ENCODE results near the gene OR51L1. TPM values are rescaled to one million over a fixed set of nuclear protein-coding genes. Genes with fewer than 3 reads are reported as not detected.
"Not testable (repeated sequence)": the region's sequence is repeated elsewhere in the genome, so short reads cannot be mapped to it uniquely, and the experiment has no call there.

OR51L1 gene, protein sequence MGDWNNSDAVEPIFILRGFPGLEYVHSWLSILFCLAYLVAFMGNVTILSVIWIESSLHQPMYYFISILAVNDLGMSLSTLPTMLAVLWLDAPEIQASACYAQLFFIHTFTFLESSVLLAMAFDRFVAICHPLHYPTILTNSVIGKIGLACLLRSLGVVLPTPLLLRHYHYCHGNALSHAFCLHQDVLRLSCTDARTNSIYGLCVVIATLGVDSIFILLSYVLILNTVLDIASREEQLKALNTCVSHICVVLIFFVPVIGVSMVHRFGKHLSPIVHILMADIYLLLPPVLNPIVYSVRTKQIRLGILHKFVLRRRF
- total RNA-seq (2014; rRNA removed; shearing (Covaris generic)) = not detected in 2 replicates
- not detected in 2 replicates for polyA plus RNA-seq (2014; cell fraction: nucleus; rRNA removed)

GRCh38 chr11:4994551-4994950 lies at the start of gene OR51L1:
Gene OR51L1, plus strand, starts transcription at chr11:4994851. Its CDS starts 4,132 bp downstream, at chr11:4998983.
- no peak for DNase-seq (ENCODE audit: extremely low read depth, low read depth)

GRCh38 chr11:4947505-4947904 lies 47.1 kb upstream of the OR51L1 start, which contains the start of gene OR51A4:
Gene OR51A4, minus strand, starts transcription at chr11:4947605. Its CDS starts 505 bp downstream, at chr11:4947100.
- DNase-seq (ENCODE audit: extremely low read depth, low read depth) = no peak

- not testable (repeated sequence) for DNase-seq (ENCODE audit: extremely low read depth, low read depth)
Measured at GRCh38 chr11:4955613-4956012, 39.0 kb upstream of the OR51L1 start, which contains the start of gene OR51A2. Gene OR51A2, minus strand, starts transcription at chr11:4955713. Its CDS starts 0 bp downstream, at chr11:4955713.

DNA sequence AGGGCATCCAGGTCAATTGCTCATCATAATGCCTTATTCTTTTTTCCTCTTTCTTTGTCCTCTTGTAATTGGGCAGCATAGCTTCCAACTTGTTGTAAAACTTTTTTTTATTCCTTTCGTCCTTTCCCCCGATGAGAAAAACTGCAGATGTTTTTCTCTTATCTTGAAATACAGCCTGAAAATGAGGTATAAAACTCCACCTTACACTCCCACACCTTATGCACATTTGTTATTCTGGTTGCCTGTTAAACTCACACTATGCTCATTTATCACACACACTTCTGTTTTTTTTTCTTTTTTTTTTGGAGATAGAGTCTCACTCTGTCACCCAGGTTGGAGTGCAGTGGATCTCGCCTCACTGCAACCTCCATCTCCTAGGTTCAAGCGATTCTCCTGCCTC lies 37.3 kb upstream of the OR51L1 start:
- no peak for DNase-seq (ENCODE audit: extremely low read depth, low read depth)

- DNase-seq (ENCODE audit: extremely low read depth, low read depth) = no peak
Measured at GRCh38 chr11:4960877-4961276, 33.8 kb upstream of the OR51L1 start.

DNA sequence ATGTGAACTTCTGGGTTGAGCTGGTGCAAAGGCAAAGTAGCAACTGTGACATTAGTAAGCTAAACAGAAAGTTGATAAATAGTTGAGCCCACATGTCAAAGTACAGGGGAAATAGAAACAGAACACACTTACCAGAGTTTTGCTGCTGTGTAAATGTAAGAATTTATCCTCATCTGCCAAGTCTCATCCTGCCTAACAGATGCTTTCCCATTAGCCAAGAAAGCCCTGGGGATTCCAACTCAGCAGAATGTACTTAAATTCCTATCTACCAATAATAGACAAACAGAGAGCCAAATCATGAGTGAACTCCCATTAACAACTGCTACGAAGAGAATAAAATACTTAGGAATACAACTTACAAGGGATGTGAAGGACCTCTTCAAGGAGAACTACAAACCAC lies 31.8 kb upstream of the OR51L1 start:
- no peak for DNase-seq (ENCODE audit: extremely low read depth, low read depth)

DNA sequence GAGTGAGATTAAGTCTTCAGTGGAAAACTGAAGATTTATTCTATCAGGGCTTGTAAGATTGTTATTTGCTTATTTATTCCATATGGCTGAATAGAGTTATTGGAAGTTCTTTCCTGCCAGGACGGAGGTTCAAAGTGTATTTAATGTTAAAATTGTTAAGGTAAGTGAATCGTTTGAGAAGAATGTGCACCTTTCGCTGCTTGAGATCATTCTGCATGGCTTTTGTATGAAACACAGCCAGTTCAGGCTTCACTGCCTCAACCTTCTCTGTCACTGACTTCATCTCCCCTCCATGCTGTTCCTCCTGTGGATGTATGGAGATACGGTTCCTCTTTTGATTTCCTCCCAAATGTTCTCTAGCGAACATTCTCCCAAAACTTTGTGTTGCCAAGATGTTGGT lies 19.2 kb upstream of the OR51L1 start:
- no peak for DNase-seq (ENCODE audit: extremely low read depth, low read depth)

DNA sequence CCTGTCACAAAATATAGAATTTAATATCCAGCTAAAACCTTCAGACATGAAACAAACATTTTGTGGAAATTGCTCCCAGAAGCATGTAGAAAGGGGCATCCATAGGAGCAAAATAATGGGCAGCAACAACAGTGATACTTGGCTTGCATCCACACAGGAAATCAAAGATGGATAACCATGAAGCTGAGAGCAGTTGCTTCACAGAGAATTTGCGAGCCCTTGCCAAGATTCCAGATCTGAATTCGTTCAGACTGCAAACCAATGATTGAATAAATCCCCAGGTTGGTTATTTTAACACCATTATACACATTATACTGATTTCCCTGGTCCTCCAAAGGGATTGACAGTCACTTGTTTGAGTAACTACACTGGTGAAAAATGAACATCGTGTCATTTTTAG lies 15.6 kb upstream of the OR51L1 start:
- DNase-seq (ENCODE audit: extremely low read depth, low read depth) = no peak

DNA sequence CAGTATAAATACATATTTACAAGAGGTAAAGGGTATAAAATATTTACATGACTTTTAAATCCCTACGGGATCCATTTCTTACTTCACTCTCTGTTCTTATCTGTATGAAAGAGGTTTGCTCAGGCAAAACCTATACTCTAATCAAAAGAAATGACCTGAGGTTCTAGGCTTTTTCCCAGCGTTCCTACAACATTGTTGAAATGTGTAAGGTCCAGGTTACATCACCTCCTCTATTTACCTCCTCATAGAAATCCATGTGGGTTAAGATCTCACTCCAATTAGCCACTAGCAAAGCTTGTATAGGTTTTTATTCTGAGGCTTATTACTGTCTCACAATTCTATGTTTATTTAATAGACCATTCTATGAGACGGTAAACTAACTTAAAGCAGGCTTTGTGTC lies 12.0 kb upstream of the OR51L1 start:
- no peak for DNase-seq (ENCODE audit: extremely low read depth, low read depth)

DNA sequence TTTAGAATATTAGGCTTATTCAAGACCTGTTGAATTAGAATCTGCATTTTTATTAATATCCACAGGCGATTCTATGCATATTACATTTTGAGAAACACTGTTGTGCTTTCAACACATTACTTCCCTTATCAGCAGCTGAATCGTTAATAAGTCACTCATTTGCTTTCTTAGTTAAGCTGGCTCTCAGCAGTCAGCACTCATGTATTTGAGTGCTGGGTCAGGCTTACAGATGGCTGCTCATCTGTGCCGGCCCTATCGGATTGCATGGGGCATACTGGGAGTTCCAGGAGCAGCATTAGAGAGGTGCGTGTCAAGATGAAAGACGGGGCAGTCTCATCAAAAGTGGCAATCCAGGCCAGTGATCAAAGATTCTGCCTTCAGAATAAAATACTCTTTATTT lies 10.8 kb upstream of the OR51L1 start:
- DNase-seq (ENCODE audit: extremely low read depth, low read depth) = no peak

DNA sequence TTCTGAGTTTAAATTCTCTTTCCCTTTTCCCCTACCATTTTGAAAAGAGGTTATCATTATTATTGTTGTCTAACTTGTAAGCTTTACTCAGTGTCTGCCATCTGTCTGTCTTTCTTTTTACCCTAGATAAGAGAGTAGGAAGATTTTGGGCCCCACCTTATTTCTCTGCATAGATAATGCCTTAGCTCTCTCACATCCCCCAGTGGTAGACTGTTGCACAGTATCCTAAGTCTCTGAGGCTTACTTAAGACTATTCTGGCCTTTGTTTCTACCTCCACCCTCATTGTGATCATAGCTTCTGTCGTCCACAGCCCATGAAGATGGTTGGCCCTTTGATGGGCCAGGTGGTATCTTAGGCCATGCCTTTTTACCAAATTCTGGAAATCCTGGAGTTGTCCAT lies 3.6 kb upstream of the OR51L1 start:
- DNase-seq (ENCODE audit: extremely low read depth, low read depth) = no peak

DNA sequence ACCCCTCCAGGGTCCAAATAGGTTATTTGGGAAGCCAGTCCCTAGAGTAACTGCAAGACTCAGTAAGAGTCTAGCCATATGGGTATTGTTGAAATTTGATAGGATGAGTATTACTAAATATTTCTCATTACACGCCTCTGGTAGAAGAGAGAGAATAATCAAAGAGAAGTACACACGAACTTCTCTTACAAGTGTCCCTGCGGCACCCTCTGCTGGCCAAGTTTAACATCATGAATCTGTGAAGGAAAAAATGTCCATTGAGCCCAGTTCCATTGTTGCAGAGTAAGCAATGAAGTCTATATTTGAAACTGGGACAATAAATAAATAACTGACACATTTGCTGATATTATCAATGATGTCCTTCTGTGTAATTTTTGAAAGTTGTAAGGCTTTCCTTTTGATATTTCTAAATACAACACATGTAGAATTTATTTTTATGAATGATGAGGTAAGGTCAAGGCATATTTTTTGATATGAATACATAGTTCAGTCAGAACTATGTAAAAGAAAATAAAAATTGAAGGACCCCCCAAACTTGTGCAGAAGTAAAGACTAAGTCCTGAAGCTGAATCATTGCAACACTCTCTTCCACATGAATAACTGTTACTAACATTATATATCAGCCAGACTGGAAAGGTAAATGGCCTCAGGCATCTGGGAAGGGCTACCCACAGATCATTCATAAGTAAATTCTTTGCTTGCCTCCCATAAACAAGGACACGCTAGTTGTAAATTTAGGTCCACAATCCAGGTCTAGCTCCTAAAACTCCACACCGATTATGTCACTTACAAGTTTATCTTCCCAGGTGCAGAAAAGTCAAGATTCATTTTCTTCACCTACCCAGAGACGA lies 10.0 kb downstream of the OR51L1 start:
- DNase-seq (ENCODE audit: extremely low read depth, low read depth) = peak; percentile 41

DNA sequence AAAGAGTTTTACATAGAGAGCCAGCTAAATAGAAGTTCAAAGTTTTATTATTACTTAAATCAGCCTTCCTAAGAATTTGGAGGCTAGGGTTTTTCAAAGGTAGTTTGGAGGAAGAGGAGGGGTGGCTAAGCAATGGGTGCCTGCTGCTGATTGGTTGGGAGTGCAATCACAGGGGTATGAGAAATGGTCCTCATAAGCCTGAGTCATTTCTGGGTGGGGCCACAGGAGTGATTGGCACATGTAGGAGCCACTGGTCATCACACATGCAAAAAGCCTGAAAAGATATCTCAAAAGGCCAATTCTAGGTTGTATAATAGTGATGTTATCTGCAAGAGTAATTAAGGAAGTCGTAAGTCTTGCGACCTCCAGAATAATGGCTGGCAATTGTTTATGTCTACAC lies 12.9 kb downstream of the OR51L1 start:
- no peak for DNase-seq (ENCODE audit: extremely low read depth, low read depth)

GRCh38 chr11:5011254-5011653 lies 16.6 kb downstream of the OR51L1 start:
- DNase-seq (ENCODE audit: extremely low read depth, low read depth) = no peak

DNA sequence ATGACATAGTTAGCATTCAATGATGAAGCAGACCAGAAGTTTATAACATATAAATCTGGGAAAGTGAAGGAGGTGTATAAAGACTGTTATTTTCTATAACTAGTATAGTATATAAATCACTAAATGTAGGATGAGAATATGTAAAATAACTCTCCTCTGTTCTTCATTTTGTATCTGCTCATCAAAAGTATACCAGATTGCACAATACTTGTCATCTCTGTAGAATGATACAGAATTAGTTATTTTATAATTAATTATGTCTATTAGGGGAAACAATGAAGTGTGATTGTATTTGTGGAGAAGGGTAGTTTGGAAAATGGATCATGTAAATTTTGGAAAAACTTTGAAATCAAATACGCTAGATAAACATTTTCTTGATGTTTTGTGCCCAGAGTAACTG lies 18.4 kb downstream of the OR51L1 start:
- no peak for DNase-seq (ENCODE audit: extremely low read depth, low read depth)

DNA sequence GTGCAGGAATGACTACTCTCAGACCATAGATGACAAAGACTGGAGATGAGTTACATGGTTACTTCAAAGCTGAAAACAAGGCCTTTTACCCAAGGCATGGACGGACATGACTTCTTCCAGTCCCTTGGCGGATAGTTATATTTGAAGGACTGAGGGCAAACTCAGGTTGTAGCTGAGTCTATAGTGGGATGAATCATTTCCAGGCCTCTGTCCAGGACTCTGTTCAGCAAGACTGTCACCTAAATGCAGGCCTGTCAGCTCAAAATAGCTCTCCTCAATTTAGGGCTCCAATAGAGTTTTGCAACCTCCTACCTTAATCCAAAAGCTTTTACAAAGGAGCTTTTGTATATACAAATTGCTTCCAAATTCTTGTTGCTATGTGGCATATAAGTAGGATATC lies 27.3 kb downstream of the OR51L1 start:
- no peak for DNase-seq (ENCODE audit: extremely low read depth, low read depth)

DNA sequence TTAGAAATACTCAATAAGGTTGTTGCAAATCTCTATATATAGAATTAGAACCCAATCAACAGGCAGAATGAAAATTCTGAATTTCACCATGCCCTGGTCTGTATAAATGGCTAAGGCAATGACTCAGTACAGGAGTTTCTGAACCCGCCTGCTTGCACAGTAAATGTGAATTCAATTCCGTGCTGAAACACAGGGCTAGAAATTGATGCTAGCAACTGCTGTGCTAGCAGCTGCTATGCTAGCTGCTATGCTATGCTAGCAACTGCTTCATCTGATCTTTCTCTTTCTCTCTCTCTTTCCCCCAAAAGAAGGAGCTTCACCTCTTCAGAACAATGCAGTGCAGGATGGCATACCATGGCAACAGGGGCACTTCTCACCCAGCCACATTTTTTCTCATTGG lies 42.0 kb downstream of the OR51L1 start:
- DNase-seq (ENCODE audit: extremely low read depth, low read depth) = no peak

DNA sequence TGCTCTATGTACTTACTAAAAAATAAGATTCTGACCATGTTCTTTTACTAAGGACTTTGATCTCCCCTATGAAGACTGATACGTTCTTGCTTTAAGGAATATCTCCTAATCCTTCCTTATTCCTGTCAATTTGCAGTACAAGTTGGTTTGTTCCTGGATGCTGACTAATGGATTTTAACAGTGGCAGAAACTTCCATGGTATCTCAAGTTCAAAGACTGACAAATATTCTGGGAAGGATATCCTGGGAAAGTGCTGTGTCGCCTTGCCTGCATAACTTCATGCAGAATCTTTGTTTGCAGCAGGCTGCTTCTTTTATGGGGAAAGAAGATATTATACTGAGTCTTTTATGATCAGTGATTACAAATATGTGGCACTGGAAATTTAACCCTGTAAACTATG lies 43.3 kb downstream of the OR51L1 start:
- no peak for DNase-seq (ENCODE audit: extremely low read depth, low read depth)

DNA sequence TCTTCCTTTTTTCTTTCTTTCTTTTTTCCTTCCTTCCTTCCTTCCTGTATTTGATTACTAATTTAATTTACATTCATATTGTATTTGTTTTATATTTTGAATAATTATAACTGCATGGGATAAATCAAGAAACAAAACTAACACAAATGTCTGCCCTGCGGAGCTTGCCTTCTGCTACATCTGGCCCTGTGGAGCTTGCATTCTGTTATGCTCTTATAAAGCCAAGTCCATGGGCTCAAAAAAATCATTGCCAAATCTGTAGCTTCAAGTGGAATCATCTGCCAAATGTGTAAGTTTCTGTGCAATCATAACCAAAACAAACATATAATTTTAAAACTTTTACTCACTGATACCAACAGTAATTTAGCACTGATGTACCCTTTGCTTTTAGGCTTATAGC lies 43.7 kb downstream of the OR51L1 start:
- no peak for DNase-seq (ENCODE audit: extremely low read depth, low read depth)

GRCh38 chr11:5040876-5041275 lies 46.2 kb downstream of the OR51L1 start:
- no peak for DNase-seq (ENCODE audit: extremely low read depth, low read depth)

GRCh38 chr11:5042091-5042490 lies 47.4 kb downstream of the OR51L1 start:
- no peak for DNase-seq (ENCODE audit: extremely low read depth, low read depth)

DNA sequence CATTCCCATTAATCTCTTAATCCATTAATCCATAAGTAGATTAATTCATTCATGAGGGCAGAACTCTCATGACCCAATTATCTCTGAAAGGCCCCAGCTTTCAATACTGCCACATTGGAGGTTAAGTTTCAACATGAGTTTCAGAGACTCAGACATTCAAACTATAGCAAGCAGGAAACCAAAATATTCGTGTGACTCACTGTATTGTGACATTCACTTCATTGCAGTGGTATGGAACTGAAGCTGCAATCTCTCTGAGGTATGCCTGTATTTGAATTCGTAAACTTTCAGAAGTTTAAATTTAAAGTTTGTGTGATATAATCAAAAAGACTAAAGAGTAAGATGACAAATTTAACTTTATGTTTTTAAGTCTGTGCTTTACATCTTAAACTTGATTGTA lies 48.7 kb downstream of the OR51L1 start:
- DNase-seq (ENCODE audit: extremely low read depth, low read depth) = no peak

All from NCI-H460 (cell line).